Adipocyte (in vitro differentiated cells): ENCODE measurements around the gene OVCH2.
"Not testable (repeated sequence)": the region's sequence is repeated elsewhere in the genome, so short reads cannot be mapped to it uniquely, and the experiment has no call there.

Experiments
- DNase-seq: peaks from one replicate; pipeline ENCODE4 v3.0.0-alpha.2; 2015; ENCODE audit warnings: low read depth
- H3K27me3 ChIP-seq: replicated peaks from 2 replicates; pipeline ENCODE4 v1.7.0; 2013; ENCODE audit warnings: mild to moderate bottlenecking, low read length, moderate library complexity; ENCODE audit not compliant: control insufficient read depth, insufficient read depth
- H3K36me3 ChIP-seq: 2 replicates; pipeline ENCODE4 v1.7.0; 2013; ENCODE audit warnings: low read length, mild to moderate bottlenecking, moderate library complexity; ENCODE audit not compliant: control insufficient read depth, insufficient read depth, severe bottlenecking
- H3K4me1 ChIP-seq: 2 replicates; pipeline ENCODE4 v1.7.0; 2013; ENCODE audit warnings: mild to moderate bottlenecking, low read length, moderate library complexity; ENCODE audit not compliant: control insufficient read depth, insufficient read depth
- H3K4me3 ChIP-seq: 2 replicates; pipeline ENCODE4 v1.7.0; 2013; ENCODE audit warnings: mild to moderate bottlenecking, low read length, moderate library complexity
- H3K9ac ChIP-seq: 2 replicates; pipeline ENCODE4 v1.7.0; 2013; ENCODE audit warnings: mild to moderate bottlenecking, low read length, moderate library complexity
- H3K9me3 ChIP-seq: 2 replicates; pipeline ENCODE4 v1.7.0; 2013; ENCODE audit warnings: mild to moderate bottlenecking, low read length, moderate library complexity; ENCODE audit not compliant: control insufficient read depth

The OVCH2 gene

GRCh38 chr11:7671347-7672215 lies 34.7 kb downstream of the OVCH2 start:
- Histone ChIP-seq H3K4me3 (no peak overlapping the region), H3K36me3 (peaks cover 6% of the 10 kb centered on the region), H3K4me1 (peaks cover 7% of the 10 kb centered on the region), H3K27me3 (no peaks in the 10 kb centered on the region), H3K9me3 (no peaks in the 10 kb centered on the region), H3K9ac (no peak overlapping the region)
- DNase-seq, result no peak

DNA sequence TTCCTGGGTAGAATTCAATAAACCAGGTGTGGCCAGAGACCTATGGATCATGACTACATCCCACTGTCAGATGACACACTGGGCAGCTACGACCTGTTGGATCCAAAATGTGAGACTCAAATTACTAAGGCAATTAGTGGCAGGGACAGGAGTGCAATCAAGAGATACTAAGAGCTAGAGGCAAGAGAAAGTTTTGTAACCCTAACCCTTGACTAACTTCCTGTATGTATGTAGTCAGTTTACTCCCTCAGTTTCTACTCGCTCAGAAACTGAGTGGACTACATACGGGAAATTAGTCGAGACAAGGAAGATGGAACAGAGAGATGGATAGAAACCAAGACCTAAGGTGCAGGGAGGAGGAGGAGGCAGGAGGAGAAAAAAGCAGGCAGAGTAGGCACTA lies 35.6 kb downstream of the OVCH2 start:
- peaks cover 6% of the 10 kb centered on the region for H3K36me3 ChIP-seq
- H3K27me3 ChIP-seq, result no peaks in the 10 kb centered on the region
- no peak for DNase-seq
- H3K4me1 ChIP-seq, result peaks cover 7% of the 10 kb centered on the region
- no peak overlapping the region for H3K9ac ChIP-seq
- H3K4me3 ChIP-seq, result no peak overlapping the region
- no peaks in the 10 kb centered on the region for H3K9me3 ChIP-seq

GRCh38 chr11:7668911-7669310 lies 37.4 kb downstream of the OVCH2 start:
- H3K4me3 ChIP-seq, result no peak overlapping the region
- H3K9me3 ChIP-seq, result no peaks in the 10 kb centered on the region
- no peaks in the 10 kb centered on the region for H3K27me3 ChIP-seq
- DNase-seq, result no peak
- H3K4me1 ChIP-seq, result peaks cover 7% of the 10 kb centered on the region
- no peak overlapping the region for H3K9ac ChIP-seq
- peaks cover 6% of the 10 kb centered on the region for H3K36me3 ChIP-seq

GRCh38 chr11:7668464-7668863 lies 37.8 kb downstream of the OVCH2 start:
- Histone ChIP-seq H3K27me3 (no peaks in the 10 kb centered on the region), H3K36me3 (peaks cover 6% of the 10 kb centered on the region), H3K4me3 (no peak overlapping the region), H3K4me1 (peaks cover 7% of the 10 kb centered on the region), H3K9me3 (no peaks in the 10 kb centered on the region), H3K9ac (no peak overlapping the region)
- DNase-seq, result no peak

- no peaks in the 10 kb centered on the region for H3K27me3 ChIP-seq
- no peak overlapping the region for H3K4me3 ChIP-seq
- H3K4me1 ChIP-seq, result no peaks in the 10 kb centered on the region
- H3K9me3 ChIP-seq, result no peaks in the 10 kb centered on the region
- H3K36me3 ChIP-seq, result peaks cover 6% of the 10 kb centered on the region
- H3K9ac ChIP-seq, result no peak overlapping the region
- DNase-seq, result peak; percentile 31
Observed at GRCh38 chr11:7667460-7667859, 38.8 kb downstream of the OVCH2 start.

- no peak overlapping the region for H3K4me3 ChIP-seq
- H3K4me1 ChIP-seq, result no peaks in the 10 kb centered on the region
- H3K9ac ChIP-seq, result no peak overlapping the region
- no peak for DNase-seq
- peaks cover 6% of the 10 kb centered on the region for H3K36me3 ChIP-seq
- no peaks in the 10 kb centered on the region for H3K9me3 ChIP-seq
- H3K27me3 ChIP-seq, result no peaks in the 10 kb centered on the region
Observed at GRCh38 chr11:7666292-7666866, 39.9 kb downstream of the OVCH2 start.

DNA sequence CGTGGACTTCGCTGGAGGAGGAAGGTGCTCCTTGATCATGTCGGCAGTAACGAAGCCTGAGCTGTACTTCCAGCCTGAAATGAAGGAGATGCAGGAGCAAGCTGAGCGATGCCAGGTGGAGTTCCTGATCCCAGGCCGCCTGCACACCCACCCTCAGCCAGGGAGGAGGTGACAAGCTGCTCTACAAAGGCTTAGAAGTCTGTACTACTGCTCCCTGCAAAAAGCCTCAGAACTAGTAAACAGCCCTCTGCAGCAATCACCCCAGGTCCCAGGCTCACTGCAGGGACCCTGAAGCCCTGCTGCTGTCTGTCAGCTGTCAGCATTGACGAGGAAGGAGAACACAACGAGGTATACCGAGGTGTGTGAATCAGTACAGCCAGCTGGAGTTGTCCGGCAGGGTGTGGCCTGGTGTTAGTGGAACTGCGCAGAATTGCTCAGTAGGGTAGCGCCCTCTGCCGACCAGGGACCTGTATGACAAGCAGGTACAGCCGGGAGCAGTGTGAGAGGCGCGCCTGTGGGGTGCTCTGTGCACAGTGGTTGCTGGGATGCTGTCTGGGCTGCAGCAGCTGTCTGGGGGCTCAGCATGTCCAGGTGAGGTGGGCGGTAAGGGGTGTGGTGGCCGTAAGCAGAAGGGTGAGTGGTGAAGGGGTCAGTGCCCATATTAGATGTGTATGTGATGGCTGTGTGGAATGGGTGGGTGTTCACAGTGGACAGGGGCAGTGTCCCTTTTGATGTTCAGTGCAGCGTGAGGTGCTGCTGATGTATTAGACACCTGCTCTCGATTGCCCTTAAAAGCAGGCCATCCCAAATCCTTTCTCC lies 40.6 kb downstream of the OVCH2 start:
- Histone ChIP-seq H3K36me3 (peaks cover 6% of the 10 kb centered on the region), H3K9me3 (no peaks in the 10 kb centered on the region), H3K27me3 (no peaks in the 10 kb centered on the region), H3K4me3 (no peak overlapping the region), H3K4me1 (no peaks in the 10 kb centered on the region), H3K9ac (no peak overlapping the region)
- peak; percentile 79 for DNase-seq

DNA sequence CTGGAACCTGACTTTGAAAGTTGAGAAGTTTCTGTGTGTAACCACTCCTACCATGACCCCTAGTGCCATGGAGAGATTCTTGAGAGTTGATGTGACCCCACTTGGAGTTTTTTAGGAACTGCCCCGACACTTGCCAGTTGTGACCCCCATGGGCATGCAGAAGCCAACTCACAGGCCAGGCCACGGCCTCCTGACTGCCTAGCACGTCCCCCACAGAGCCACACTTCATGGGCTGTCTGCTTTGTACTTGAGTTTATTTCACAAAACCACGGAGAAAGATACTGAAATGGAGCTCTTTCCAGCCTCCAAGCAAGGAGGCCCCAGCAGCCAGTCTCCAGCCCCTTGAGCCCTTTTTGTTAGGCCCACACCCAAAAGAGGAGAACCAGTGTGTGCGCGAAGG lies 41.4 kb downstream of the OVCH2 start:
- H3K9me3 ChIP-seq, result no peaks in the 10 kb centered on the region
- DNase-seq, result no peak
- H3K36me3 ChIP-seq, result peaks cover 6% of the 10 kb centered on the region

GRCh38 chr11:7663531-7663930 lies 42.7 kb downstream of the OVCH2 start:
- H3K4me1 ChIP-seq, DNase-seq, H3K4me3 ChIP-seq, H3K9ac ChIP-seq, H3K27me3 ChIP-seq, H3K9me3 ChIP-seq, H3K36me3 ChIP-seq: not testable (repeated sequence)

More for the DNA sequence above, 41.4 kb downstream of the OVCH2 start:
- H3K9ac ChIP-seq, result no peak overlapping the region
- H3K4me3 ChIP-seq, result no peak overlapping the region
- no peaks in the 10 kb centered on the region for H3K27me3 ChIP-seq
- H3K4me1 ChIP-seq, result no peaks in the 10 kb centered on the region

- Histone ChIP-seq H3K27me3 (no peaks in the 10 kb centered on the region), H3K4me3 (no peak overlapping the region), H3K36me3 (peaks cover 27% of the 10 kb centered on the region), H3K4me1 (no peaks in the 10 kb centered on the region), H3K9ac (no peak overlapping the region), H3K9me3 (no peaks in the 10 kb centered on the region)
- DNase-seq, result peak; percentile 85
Observed at GRCh38 chr11:7657306-7658025, 48.8 kb downstream of the OVCH2 start.

- H3K27me3 ChIP-seq, result no peaks in the 10 kb centered on the region
- H3K36me3 ChIP-seq, result peaks cover 34% of the 10 kb centered on the region
- H3K4me1 ChIP-seq, result no peaks in the 10 kb centered on the region
- H3K9me3 ChIP-seq, result no peaks in the 10 kb centered on the region
- DNase-seq, result no peak
- no peak overlapping the region for H3K9ac ChIP-seq
- H3K4me3 ChIP-seq, result no peak overlapping the region
Observed at GRCh38 chr11:7656704-7657103, 49.6 kb downstream of the OVCH2 start.
